HG02981 (cell line): ENCODE data around the gene ESYT2.
"Not testable (repeated sequence)": the region's sequence is repeated elsewhere in the genome, so short reads cannot be mapped to it uniquely, and the experiment has no call there.

Source experiments
- ATAC-seq: cut with Tn5 transposase; IDR thresholded peaks from one replicate; pipeline ENCODE4 v1.9.1; 2021; ENCODE audit warnings: mild to moderate bottlenecking, moderate library complexity; ENCODE audit not compliant: unreplicated experiment

The ESYT2 gene

GRCh38 chr7:158703679-158704523 is 125.4 kb downstream of the ESYT2 start:
- ATAC-seq: not testable (repeated sequence)

DNA sequence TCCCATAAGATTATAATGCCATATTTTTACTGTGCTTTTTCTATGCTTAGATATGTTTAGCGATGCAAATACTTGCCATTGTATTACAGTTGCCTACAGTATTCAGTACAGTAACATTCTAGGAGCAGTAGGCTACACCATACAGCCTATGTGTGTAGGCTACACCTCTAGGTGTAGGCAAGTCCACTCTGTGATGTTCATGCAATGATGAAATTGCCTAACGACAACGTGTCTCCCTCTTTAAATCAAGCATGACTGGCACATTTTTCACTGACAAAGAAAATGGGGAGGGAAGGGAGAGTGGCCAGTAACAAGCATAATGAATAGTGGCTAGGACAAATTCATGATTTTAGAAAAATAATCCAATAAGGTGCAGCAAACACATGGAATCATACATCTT is 126.4 kb downstream of the ESYT2 start:
- ATAC-seq: no peak

DNA sequence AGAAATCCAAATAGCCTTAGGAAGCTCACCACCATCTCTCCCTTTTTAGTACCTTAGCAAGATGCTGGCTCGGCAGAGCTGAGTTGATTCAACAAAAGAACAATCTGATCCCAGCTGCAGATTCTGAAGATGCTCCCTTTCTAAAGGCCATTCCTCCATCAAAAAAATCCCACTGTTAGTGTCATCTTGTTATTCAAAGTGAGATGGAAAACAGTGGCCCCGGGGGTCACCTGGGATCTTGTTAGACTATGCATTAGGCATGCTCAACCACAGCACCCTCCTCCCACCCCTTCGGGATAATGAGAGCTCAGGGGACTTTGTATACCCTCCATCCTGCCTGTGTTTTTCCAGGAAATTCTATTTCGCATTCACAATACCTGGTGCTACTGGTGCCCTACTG is 127.1 kb downstream of the ESYT2 start:
- no peak for ATAC-seq

DNA sequence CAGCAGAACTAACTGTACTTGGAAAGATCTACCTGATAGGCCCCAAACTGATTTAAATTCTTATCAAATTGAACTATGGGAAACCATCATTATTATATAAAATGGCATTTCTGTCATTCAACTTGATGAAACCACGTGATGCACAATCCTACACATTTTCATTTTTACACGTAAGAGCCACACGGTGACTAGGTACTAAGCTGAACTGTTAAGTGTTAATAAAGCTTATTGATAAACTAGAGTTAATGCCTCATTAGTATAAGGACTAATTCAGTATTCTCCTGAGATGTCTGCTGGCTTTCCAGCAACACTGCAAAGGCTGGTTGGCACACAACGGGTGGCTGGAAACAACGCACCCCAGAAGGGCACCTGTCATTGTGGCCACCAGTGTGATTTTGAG is 129.3 kb downstream of the ESYT2 start:
- no peak for ATAC-seq

GRCh38 chr7:158699341-158699740 is 130.0 kb downstream of the ESYT2 start:
- no peak for ATAC-seq

DNA sequence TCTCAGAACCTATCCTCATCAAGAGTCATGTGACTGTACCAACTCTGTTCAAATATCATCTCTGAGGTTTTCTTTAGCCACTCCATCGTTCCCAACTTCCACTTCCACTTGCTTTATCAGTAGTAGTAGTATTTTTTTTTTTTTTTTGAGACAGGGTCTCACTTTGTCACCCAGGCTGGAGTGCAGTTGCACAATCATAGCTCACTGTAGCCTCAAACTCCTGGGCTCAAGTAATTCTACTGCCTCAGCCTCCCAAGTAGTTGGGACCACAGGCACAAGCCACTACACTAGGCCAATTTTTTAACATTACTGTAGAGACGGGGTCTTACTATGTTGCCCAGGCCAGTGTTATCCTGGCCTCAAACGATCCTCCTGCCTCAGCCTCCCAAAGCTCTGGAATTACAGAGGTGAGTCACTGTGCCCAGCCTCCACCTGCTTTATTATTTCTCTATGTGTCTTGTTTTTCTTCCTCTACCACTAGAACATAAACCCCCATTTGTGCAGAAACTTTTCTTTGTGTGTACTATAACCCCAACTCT is 130.6 kb downstream of the ESYT2 start:
- no peak for ATAC-seq

- not testable (repeated sequence) for ATAC-seq
Observed at GRCh38 chr7:158697597-158697996, 131.7 kb downstream of the ESYT2 start.

DNA sequence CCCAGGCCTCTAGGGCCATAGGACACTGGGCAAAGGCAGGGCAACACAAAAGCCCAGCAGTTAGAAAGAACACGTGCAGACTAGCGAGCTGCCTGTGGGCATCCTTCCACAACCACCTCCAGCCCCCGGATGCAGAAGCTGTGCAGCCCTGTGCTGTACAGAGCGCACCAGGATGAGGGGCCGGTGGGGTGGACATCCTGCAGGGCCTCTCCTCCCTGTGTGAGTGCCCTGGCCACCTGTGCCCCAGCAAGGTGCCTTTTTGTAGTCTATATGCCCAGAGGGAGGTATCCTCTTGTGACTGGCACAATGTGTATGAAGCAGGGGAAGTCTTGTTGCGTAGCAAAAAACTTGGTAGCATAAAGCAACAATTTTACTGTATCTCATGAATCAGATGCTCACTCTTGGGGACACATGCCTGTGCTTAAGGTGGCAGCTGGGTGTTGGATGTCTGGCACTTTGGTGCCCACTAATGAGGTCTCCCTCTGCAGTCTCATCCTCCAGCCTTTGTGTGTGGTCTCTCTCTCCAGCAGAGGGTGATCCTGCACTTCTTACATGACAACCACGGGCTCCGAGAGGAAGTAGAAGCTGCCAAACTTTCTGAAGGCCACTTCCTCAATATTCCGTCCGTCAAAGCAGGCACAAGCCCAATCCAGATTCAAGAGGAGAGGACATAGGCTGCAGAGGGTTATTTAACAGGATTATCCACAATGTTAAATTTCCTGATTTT is 133.4 kb downstream of the ESYT2 start:
- peak; percentile 92 for ATAC-seq

GRCh38 chr7:158695056-158695455 is 134.3 kb downstream of the ESYT2 start:
- no peak for ATAC-seq

DNA sequence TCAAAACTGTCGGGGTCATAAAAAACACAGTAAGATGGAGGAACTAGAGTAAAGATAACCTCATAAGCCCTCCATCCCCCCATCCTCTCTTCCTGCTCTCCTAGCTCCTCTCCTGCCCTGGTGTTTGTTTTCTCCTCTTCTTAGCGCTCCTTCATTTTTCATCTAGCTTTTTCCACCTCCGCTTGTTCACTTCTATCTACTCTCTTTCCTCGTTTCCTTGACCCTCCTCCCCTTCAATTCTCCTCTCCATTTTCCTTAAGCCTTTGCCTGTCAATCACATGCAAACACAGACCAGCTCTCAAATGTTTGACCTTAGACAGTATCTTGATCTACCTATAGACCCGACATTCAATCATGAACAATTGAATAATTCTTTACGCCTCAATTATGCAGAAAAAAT is 134.7 kb downstream of the ESYT2 start:
- no peak for ATAC-seq

- ATAC-seq: no peak
Observed at GRCh38 chr7:158689488-158689887, 139.8 kb downstream of the ESYT2 start.

DNA sequence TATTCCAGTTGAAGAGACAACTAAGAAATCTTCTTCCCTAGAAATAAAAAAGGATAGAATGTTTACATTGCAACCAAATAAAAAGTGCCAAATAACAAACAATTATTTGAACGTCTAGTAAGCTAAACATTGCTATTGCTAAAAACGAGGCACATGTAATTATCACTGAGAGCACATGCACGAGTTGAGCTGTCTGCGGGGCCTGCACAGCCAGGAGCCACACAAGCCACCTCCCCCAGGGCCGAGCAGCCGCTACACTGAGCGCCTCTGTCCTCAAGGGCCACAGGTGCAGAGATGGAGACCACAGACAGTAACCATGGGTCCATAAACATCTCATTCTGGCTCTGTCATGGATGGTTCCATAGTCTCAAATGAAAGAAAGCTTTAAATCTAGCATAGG is 141.9 kb downstream of the ESYT2 start:
- no peak for ATAC-seq

DNA sequence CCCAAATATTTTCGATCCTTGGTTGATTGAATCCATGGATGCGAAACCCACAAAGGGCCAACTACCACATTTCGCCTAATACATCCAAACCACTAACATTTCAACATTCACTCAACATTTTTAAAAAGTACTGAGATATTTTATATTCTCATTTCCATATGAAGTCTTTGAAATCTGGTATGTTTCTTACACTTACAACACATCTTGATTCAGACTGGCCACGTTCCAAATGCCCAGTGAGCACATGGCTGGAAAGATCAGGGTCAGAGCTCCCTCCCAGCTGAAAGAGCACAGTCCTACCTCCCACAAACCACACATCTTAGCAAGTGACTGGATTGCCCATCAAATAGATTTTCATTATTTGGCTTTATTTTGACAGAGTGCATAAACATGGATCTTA is 143.6 kb downstream of the ESYT2 start:
- no peak for ATAC-seq

DNA sequence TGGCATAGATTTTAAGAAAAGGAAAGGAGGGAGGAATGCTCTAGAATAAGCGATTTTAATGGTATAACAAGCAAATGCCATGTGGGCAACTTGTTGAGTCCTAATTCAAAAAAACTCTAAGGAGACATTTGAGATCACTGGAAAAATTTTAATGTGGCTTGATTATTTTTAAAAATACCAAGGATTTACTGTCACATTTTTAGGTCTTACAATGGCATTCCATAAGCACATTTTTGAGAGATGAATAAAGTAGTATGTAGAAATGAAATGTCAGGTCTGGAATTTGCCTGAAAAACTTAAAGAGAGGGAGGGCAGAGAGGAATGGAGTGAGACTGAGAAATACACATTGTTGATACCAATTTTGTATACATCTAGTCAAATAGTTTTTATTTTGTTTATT is 145.0 kb downstream of the ESYT2 start:
- ATAC-seq: no peak

- no peak for ATAC-seq
Observed at GRCh38 chr7:158683541-158683940, 145.8 kb downstream of the ESYT2 start.

GRCh38 chr7:158682456-158682855 is 146.9 kb downstream of the ESYT2 start:
- ATAC-seq: no peak
